Loucy (cell line): ENCODE data around the gene RAPGEF1.

ENCODE experiments used
- H2AFZ ChIP-seq: fragments of 200-600 bp; sonication (generic); 2 replicates; pipeline ENCODE4 v1.6.0; 2016; ENCODE audit warnings: antibody characterized with exemption, mild to moderate bottlenecking, low read length, moderate library complexity
- H3F3A ChIP-seq: fragments of 200-600 bp; 2 replicates; pipeline ENCODE4 v1.6.0; 2016; ENCODE audit warnings: antibody characterized with exemption, low read depth, mild to moderate bottlenecking
- H3K27me3 ChIP-seq: fragments of 200-600 bp; sonication (generic); 2 replicates; pipeline ENCODE4 v1.6.1; 2014; ENCODE audit warnings: low read length, mild to moderate bottlenecking; ENCODE audit not compliant: insufficient read depth, poor library complexity, severe bottlenecking
- H3K36me3 ChIP-seq: fragments of 200-600 bp; sonication (generic); 2 replicates; pipeline ENCODE4 v1.6.1; 2016; ENCODE audit warnings: low read length; ENCODE audit not compliant: insufficient read depth
- H3K4me1 ChIP-seq: fragments of 200-600 bp; sonication (generic); 2 replicates; pipeline ENCODE4 v1.5.1; 2014; ENCODE audit warnings: low read length, mild to moderate bottlenecking; ENCODE audit not compliant: insufficient read depth, poor library complexity, severe bottlenecking
- H3K4me2 ChIP-seq: fragments of 200-600 bp; sonication (generic); 2 replicates; pipeline ENCODE4 v1.6.0; 2014; ENCODE audit warnings: antibody characterized with exemption, low read length, low read depth, mild to moderate bottlenecking; ENCODE audit not compliant: poor library complexity, severe bottlenecking
- H3K4me3 ChIP-seq: fragments of 200-600 bp; sonication (generic); 2 replicates; pipeline ENCODE4 v1.5.1; 2014; ENCODE audit warnings: low read length, mild to moderate bottlenecking, mixed read lengths; ENCODE audit not compliant: poor library complexity, severe bottlenecking
- H3K79me2 ChIP-seq: fragments of 200-600 bp; sonication (generic); 2 replicates; pipeline ENCODE4 v1.6.1; 2014; ENCODE audit warnings: low read length; ENCODE audit not compliant: insufficient read depth
- H3K9ac ChIP-seq: fragments of 200-600 bp; sonication (generic); 2 replicates; pipeline ENCODE4 v1.6.0; 2014; ENCODE audit warnings: mild to moderate bottlenecking, low read depth, low read length, moderate library complexity; ENCODE audit not compliant: poor library complexity, severe bottlenecking
- H3K9me2 ChIP-seq: fragments of 200-600 bp; sonication (generic); replicated peaks from 2 replicates; pipeline ENCODE4 v1.6.1; 2016; ENCODE audit warnings: low read depth, low read length, mixed read lengths
- H3K9me3 ChIP-seq: fragments of 200-600 bp; sonication (generic); 2 replicates; pipeline ENCODE4 v1.6.1; 2014; ENCODE audit warnings: mild to moderate bottlenecking, antibody characterized with exemption, low read length, low read depth; ENCODE audit not compliant: insufficient read depth
- H4K20me1 ChIP-seq: fragments of 200-600 bp; sonication (generic); 2 replicates; pipeline ENCODE4 v1.6.0; 2014; ENCODE audit warnings: antibody characterized with exemption, low read length, mild to moderate bottlenecking; ENCODE audit not compliant: insufficient read depth, poor library complexity, severe bottlenecking
- CTCF ChIP-seq: fragments of 200-600 bp; sonication (generic); conservative IDR thresholded peaks from 2 replicates; pipeline ENCODE4 v1.5.1; 2014; ENCODE audit warnings: mild to moderate bottlenecking, antibody characterized with exemption, low read length
- EZH2phosphoT487 ChIP-seq: fragments of 200-600 bp; IDR thresholded peaks from 2 replicates; pipeline ENCODE4 v1.6.1; 2018; ENCODE audit warnings: antibody characterized with exemption, mild to moderate bottlenecking, moderate library complexity, borderline replicate concordance

The RAPGEF1 gene

GRCh38 chr9:131700765-131701435 lies 39.0 kb downstream of the RAPGEF1 start:
- Histone ChIP-seq H3K9me2 (no peaks in the 10 kb centered on the region), H3K4me3 (no peak overlapping the region), H2AFZ (no peak overlapping the region), H4K20me1 (peaks cover 30% of the 10 kb centered on the region), H3K79me2 (peaks cover 90% of the 10 kb centered on the region), H3K27me3 (no peaks in the 10 kb centered on the region), H3F3A (no peaks in the 10 kb centered on the region), H3K36me3 (no peaks in the 10 kb centered on the region), H3K9me3 (no peaks in the 10 kb centered on the region), H3K4me1 (peaks cover 15% of the 10 kb centered on the region), H3K4me2 (no peak overlapping the region), H3K9ac (no peak overlapping the region)
- TF ChIP-seq EZH2phosphoT487, result no peak
- TF ChIP-seq CTCF, result no peak

GRCh38 chr9:131700076-131700475 lies 39.8 kb downstream of the RAPGEF1 start:
- Histone ChIP-seq H4K20me1 (peaks cover 35% of the 10 kb centered on the region), H3K4me3 (no peak overlapping the region), H3K9ac (no peak overlapping the region), H3K4me2 (no peak overlapping the region), H2AFZ (no peak overlapping the region), H3F3A (no peaks in the 10 kb centered on the region), H3K4me1 (peaks cover 15% of the 10 kb centered on the region), H3K9me3 (no peaks in the 10 kb centered on the region), H3K9me2 (no peaks in the 10 kb centered on the region), H3K36me3 (no peaks in the 10 kb centered on the region), H3K27me3 (no peaks in the 10 kb centered on the region), H3K79me2 (peaks cover 89% of the 10 kb centered on the region)
- no peak for TF ChIP-seq EZH2phosphoT487
- TF ChIP-seq CTCF, result no peak

GRCh38 chr9:131698618-131698985 lies 41.3 kb downstream of the RAPGEF1 start:
- no peaks in the 10 kb centered on the region for H3K36me3 ChIP-seq
- no peak overlapping the region for H2AFZ ChIP-seq
- H3K4me3 ChIP-seq, result no peak overlapping the region
- H3F3A ChIP-seq, result no peaks in the 10 kb centered on the region
- no peak overlapping the region for H3K9ac ChIP-seq
- no peaks in the 10 kb centered on the region for H3K9me3 ChIP-seq
- H3K79me2 ChIP-seq, result peaks cover 86% of the 10 kb centered on the region
- no peaks in the 10 kb centered on the region for H3K9me2 ChIP-seq
- peaks cover 31% of the 10 kb centered on the region for H4K20me1 ChIP-seq
- H3K4me2 ChIP-seq, result no peak overlapping the region
- peaks cover 15% of the 10 kb centered on the region for H3K4me1 ChIP-seq
- H3K27me3 ChIP-seq, result no peaks in the 10 kb centered on the region
- TF ChIP-seq CTCF (no peak), EZH2phosphoT487 (no peak)
